ENCODE measurements around the gene ARL13B. TPM values are rescaled to one million over a fixed set of nuclear protein-coding genes. Genes with fewer than 3 reads are reported as not detected.
A peak's percentile ranks its signal among the peaks of the same experiment; 100 is the strongest.
"Not testable (repeated sequence)": the region's sequence is repeated elsewhere in the genome, so short reads cannot be mapped to it uniquely, and the experiment has no call there.

Gene ARL13B
- total RNA-seq, 1 donor from 2014 or later = 9.4 TPM

DNA sequence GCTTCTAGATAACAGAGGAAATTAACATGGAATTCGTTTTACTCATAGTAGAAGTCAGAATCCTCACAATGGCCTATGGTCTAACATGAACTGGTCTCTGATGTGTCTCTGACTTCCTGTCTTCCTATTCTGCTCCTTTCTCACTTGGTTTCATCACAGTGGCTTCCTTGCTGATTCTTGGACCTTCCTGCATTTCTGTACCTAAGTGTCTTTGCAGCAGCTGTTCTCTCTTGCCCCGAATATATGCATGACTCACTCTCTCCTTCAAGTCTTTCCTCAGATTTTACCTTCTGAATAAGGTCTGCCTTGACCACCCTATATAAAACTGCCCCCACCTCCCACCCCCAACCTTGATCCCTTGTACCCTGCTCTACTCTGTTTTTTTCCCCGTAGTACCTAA is 14.1 kb downstream of the ARL13B start:
- DNase-seq (ENCODE audit: low read depth) = no peak

DNA sequence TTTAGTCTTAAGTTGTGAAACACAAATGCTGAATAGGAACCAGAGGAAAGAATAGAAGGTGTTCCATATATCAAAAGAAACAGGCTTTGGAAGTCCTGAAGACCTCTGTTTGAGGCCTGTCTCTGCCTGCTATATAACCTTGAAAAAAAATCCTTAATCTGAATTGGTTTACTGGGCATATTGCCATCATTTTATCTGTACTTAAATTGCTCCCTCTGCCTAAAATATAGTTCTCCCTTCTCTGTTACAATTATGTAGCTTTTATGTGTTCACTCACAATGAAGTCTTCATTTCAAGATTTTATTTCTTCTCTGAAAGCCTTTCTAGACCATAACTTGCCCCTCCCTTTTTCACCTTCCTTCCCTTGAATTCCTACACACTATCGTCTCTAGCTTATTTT is 21.2 kb downstream of the ARL13B start:
- DNase-seq (ENCODE audit: low read depth) = no peak

DNA sequence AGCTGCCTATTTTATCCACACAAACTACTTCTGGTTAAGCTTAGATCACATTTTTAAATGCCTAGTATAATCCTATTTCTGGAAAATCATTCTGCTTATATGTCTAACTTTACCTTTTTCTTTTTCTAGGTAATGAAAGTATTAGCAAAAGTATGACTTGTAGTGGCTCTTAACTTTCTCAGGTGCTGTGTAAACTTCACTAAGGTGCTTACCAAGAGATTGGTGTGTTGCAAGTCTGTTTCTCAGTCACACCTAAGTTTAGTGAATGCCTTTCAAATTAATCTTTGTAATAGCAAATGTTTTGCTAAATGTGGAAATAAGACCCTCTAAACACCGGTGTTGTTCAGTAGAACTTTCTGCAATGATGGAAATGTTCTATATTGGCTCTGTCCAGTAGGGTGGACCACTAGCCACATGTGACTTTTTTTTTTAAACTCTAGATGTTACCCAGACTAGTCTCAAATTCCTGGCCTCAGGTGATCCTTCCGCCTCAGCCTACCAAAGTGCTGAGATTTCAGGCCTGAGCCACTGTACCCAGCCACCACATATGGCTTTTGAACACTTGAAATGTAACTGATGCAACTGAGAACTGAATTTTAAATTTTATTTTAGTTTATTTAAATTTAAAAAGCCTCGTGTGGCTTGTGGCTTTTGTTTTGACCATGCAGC is 22.0 kb downstream of the ARL13B start:
- DNase-seq (ENCODE audit: low read depth) = no peak

DNA sequence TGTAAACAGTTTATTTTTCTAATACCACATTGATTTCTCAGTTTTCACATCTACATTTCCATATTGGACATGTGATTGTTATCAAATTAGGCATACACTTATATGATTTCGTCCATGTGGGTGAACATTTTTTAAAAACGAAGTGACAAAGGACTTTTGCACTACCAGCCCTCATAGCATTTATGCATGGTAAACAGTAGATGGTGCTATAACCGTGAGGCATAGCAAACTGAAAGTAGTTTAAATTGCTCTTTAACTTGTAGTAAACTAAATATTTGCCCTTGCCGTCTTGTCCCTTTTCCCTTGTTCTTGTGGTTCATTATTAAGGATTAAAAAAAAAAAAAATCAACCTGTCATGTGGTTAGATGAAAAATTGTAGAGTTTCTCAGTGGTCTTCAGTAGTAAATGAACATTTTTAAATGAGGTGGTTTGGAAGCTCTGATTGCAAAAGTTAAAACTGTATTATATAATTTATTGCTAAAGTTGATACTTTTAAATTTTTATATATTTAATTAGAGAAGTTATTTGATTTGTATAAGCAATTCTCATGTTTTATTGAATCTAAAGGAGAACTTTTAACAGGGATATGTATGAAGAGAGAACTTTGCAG is 24.5 kb downstream of the ARL13B start:
- DNase-seq (ENCODE audit: low read depth) = peak; percentile 59

DNA sequence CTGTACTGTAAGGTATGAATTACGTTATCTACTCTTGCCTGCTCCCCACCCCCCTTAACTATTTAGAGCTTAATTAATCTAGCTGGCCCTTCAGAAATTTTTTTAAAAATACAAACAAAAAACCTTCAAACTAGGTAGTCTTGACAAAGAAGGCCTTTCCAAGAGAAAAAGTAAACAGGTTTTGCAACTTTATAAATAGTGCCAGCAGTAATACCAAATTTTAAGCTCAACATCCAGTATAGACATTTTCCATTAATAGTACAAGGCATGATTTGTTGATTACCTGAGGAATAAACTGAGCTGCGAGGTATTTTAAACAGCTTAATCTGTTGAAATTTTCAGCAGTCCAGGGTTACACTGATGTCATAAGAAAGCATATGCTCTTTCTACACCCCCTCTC is 28.3 kb downstream of the ARL13B start:
- no peak for DNase-seq (ENCODE audit: low read depth)

DNA sequence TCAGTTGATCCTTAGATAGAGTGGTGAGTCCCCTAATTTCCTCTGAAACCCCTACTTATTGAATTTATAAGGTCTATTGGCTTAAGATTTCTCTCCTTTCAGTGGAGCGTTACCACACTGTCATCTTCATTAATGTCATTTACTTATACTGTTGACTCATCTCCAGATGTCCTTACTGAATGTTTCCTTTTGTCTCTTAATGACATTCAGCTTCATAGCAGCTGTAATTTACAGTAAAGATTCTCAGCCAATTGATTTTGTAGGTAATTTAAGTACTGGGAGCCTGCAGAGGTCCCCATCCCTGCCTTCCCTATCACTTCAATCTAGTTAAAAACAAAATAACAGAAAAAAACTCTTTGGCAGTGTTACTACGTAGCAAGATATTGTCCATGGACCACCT is 29.7 kb downstream of the ARL13B start:
- no peak for DNase-seq (ENCODE audit: low read depth)

DNA sequence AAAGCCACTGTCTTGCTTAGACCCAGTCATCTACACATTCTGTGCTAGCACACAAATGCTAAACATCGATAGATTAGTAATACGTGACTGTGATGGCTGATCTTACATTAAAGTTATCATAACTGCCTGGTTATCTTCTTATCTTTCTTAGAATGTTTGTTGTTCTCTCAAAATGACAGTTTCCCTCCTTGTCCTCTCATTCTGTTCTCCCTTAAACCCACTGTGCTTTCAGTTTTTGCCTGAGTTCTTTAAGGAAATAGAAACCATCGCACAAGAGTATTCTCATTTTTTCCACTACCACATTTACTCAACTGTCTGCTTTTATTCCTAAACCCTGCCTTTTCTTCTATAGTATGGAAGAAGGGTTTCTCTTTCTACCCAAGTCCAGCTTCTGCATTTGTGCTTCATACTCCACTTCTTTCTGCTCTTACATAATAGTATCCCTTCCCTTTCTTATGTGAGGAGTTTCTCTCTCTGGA is 31.3 kb downstream of the ARL13B start:
- no peak for DNase-seq (ENCODE audit: low read depth)

DNA sequence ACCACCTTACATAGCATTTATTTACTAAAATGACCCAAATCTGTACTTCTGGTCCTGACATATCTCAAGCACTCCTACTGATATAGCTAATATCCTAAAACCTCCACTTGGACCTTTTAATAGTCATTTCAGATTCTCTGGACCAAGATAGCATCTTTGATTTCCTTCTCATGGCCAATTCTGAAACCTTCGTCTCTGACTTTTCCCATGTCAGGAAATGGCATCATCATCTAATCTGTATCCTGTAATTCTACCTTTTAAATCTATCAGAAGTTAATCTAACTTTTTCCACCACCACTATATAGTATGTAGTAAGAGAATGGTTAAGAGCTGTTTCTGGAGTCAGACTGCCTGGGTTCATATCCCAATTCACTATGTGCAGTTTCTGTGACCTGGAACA is 32.2 kb downstream of the ARL13B start:
- DNase-seq (ENCODE audit: low read depth) = no peak

DNA sequence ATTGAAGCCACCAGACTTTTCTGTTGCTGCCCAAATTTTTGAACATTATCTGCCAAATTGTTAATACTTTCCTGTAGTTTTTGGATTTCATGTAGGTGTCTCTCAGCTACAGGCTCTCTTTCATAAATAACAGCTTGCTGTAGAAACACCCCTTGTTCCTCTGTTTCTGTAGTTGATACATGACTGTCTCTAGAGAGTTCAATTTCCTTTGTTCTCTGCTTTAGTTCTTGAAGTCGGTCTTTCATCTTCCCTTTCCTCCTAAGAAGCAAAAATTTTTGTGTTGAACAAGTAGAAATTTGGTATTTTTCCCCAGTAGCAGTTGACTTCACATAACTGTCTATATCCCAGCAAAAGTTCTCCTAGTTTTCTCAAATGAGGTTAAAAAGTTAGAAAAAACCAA is 35.1 kb downstream of the ARL13B start:
- DNase-seq (ENCODE audit: low read depth) = no peak

DNA sequence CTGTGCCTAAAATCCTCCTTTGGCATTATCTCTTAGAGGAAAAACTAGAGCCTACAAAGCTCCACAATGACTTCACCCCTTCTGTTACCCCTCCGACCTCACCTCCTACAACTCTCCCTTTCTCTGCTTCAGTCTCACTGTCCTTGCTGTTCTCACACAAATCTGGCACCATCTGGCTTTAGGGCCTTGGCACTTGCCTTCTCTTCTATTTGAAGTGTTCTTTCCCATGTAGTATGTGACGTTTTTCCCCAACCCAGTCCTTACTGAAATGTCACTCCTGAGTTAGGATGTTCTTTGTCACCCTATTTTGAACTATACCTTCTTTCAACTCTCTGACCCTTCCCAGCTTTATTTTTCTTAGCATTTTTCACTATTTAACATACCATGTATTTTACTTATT is 39.7 kb downstream of the ARL13B start:
- no peak for DNase-seq (ENCODE audit: low read depth)

DNA sequence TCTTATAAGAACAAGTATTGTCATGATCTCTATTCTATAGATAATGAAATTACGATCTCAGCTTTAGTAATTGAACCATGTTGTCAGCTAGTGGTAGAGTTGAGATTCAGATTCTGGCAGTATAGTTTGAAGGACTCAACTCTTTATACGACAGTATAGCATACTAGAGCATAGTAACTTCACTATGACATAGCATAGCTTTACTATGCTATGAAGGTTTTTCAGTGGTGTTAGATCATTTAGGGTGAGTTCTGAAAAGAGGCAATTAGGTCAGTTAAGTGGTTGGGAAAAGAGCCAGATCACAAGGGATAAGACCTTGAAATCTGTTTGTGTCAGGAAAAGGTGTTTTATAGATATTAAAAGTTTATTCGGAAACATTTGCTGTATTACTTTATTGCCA is 40.3 kb downstream of the ARL13B start:
- DNase-seq (ENCODE audit: low read depth) = no peak

DNA sequence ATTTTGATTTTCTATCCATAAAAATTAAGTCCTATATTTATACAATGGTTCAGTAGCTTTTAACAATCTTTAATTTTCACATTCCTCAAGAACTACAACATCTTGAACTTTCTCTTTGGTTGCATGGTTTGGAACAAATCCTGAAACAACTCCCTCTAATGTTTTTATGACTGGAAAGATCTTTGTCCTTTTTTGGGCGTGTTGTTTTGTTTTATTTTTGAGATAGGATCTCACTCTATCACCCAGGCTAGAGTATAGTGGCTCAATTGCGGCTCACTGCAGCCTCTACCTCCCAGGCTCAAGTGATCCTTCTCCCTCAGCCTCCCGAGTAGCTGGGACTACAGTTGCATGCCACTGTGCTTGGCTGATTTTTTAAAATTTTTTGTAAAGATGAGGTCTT is 44.4 kb downstream of the ARL13B start:
- peak; percentile 18 for DNase-seq (ENCODE audit: low read depth)

DNA sequence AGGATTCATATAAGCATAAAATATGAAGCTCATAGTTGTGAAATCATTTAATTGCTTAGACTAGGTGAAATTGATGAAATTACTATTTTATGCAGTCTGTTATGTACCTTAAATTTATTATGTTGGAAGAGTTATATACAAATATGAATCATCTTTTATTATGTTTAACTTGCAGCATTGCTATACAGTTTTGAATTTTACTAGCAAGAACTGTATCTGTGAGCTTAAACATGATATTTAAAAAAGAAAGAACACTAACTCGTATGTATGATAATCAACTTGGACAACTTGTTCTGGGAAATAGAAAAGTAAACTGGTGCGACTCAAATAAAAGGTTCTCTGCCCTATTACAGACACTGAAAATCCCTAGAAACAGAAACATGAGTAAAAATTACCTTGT is 46.7 kb downstream of the ARL13B start:
- DNase-seq (ENCODE audit: low read depth) = no peak

DNA sequence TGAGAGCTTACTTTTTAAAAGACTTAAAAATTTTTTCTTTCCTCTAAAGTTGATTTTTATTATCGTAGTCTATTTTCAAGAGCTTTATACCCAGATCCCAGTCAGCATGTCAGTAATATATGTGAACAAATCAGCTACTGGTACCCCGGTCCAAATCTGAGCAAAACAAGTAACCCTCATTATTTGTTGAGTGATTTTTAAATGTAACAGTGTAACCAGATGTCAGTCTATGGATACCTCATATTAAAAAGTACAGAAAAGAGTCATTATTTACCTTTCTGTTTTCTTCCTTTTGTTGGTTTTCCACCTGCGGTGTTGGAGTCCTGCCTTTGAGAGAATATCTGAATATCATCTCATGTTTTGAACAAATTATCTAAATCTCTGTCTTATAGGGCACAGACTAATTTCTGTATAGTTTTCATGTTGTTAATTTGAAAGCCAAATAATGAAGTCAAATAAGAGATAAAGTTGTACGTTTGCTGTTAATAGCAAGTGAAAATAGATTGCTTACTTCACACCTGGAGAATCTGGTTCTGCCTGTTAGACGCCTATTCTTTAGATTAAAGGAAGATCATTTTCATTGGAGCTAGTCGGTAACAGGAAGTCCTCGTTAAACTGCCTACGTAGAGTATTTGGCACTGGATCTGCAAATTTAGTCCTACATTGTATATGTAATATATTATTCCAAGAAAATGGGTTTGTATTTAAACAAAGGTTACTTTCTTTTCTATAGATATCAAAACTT is 48.3 kb downstream of the ARL13B start, which contains the start of gene STX19:
STX19 (minus strand) TSS at position 505 of the 745 bp plus-strand sequence. CDS start 13,328 bp downstream, outside the sequence.
- DNase-seq (ENCODE audit: low read depth) = no peak

DNA sequence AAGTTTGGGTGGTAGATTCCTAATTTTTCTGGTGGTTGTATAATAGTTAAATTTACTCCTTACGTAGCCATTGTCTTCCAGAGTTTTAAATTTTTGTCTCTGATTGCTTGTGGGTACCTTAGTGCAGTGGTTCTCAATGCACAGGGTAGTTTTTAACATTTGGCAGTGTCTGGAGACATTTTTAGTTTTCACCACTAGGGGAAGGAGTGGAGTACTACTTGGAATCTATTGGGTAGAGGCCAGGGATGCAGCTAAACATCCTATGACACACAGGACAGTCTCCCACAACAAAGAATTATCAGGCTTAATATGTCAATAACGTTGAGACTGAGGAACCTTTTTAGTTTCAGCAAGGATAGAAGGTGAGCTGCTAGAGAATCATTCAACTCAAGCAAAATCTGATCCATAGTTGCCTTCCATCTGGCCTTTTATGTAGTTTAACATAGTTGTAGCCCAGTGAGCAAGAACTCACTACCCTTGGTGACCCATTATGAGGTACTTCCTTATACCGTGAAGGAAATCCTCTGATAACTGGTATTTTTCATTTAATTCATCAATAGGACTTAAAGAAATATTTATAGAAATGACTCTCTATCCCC is 57.1 kb downstream of the ARL13B start:
- peak; percentile 38 for DNase-seq (ENCODE audit: low read depth)

DNA sequence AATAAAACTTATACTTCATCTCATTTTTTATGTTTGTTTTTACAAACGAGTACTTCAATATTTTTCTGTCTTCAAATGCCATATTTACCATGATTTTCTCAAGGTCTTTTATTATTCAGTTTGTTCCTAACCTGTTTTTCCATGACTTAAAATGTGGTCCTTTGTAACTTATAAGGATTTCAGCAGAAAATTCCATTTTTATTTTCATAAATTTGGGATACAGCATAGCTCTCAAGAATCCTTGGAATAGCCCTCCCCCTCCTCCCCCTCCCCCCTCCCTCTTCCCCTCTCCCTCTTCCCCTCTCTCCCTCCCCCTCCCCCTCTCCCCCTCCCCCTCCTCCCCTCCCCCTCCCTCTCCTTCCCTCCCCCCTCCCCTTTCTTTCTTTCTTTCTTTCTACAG is 63.3 kb downstream of the ARL13B start:
- no peak for DNase-seq (ENCODE audit: low read depth)

DNA sequence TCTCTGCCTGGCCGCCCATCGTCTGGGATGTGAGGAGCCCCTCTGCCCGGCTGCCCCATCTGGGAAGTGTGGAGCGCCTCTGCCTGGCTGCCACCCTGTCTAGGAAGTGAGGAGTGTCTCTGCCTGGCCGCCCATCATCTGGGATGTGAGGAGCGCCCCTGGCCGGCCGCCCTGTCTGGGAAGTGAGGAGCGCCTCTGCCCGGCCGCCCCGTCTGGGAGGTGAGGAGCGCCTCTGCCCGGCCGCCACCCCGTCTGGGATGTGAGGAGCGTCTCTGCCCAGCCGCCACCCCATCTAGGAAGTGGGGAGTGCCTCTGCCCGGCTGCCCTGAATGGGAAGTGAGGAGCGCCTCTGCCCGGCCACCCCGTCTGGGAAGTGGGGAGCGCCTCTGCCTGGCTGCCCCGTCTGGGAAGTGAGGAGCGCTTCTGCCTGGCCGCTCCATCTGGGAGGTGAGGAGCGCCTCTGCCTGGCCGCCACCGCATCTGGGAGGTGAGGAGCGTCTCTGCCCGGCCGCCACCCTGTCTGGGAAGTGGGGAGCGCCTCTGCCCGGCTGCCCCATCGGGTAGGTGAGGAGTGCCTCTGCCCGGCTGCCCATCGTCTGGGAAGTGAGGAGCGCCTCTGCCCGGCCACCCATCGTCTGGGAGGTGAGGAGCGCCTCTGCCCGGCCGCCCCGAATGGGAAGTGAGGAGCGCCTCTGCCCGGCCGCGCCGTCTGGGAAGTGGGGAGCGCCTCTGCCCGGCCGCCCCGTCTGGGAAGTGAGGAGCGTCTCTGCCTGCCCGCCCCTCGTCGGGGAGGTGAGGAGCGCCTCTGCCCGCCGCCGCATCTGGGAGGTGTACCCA is 64.4 kb downstream of the ARL13B start:
- not testable (repeated sequence) for DNase-seq (ENCODE audit: low read depth)

DNA sequence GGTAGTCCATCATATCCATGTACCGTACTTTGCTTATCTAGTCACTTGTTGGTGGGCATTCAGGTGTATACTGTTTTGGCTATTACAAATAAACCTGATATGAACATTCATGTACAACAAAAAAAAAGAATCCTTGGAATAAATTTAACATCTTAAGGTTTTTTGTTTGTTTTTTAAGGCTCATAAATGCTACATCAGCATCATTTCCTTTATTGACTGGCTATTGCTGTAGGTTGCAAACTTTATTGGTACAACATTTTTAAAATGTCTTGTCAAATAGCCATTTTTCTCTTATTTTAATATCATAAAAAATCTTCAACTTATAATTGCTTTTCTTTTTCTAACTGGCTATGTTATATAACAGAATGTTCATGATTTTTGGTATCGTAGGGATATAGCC is 66.6 kb downstream of the ARL13B start:
- no peak for DNase-seq (ENCODE audit: low read depth)

DNA sequence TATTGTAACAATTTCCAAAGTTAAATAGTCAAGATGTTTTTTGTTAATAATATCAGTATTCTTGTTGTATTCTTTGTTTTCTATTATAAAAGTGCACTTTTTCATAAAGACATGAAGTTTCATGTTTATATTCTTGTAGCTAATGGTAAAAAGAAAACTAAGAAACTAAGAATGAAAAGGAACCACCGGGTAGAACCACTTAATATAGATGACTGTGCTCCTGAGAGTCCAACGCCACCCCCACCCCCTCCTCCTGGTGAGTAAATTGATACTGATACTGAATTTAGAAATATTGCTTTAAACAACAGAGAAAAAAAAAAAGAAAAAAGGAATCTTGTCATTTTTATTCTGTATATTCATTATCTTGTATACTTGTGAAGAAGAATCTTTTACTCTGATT is 69.3 kb downstream of the ARL13B start:
- no peak for DNase-seq (ENCODE audit: low read depth)

DNA sequence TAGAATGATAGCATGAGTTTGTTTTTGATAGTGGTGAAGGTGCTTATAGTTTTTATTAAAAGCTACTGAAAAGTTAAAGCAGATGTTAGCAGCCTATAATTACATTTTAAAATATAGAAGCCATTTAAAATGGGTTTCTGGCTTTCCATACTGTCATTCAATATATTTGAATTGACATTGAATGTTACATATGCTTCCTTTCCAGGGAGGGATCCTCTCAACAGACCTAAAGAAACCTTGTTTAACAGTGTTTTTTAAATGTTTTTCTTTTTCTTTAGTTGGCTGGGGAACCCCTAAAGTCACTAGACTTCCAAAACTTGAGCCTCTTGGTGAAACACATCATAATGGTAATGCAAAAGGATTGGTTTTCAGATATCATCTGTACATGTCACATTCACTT is 70.6 kb downstream of the ARL13B start:
- DNase-seq (ENCODE audit: low read depth) = no peak

DNA sequence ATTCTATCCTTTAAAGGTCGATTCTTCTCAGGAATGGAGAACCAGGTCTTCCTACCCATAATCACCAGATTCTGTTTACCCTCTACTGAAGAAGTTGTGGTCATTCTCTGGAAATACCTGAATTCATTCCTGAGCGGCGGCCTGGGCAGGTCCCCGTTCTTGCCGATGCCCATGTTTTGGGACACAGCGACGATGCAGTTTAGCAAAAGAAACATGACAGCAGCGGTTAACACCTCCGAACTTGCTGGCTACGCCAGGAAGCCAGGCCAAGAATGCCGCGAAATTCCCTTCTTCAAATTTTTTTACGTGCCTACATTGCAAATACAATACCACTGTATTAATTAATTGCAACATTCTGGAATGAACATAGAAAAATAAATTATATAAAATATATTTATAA is 81.3 kb downstream of the ARL13B start:
- no peak for DNase-seq (ENCODE audit: low read depth)

All from myocyte (in vitro differentiated cells).